ENCODE measurements around the gene OTOGL. TPM values are rescaled to one million over a fixed set of nuclear protein-coding genes. Genes with fewer than 3 reads are reported as not detected.

The OTOGL gene
- total RNA-seq, 4 donors from 2014 or later, result 0.72 to 1.2 (median 0.88) TPM

- H3K4me1 ChIP-seq, result peaks cover 7% of the 10 kb centered on the region
- TF ChIP-seq EP300 (IDR thresholded peaks at IDR 0.05), result no peak
- TF ChIP-seq POLR2AphosphoS5 (IDR thresholded peaks at IDR 0.05), result no peak
- TF ChIP-seq POLR2A (IDR thresholded peaks at IDR 0.05), result no peak
- TF ChIP-seq CTCF (IDR thresholded peaks at IDR 0.05), result no peak
- H3K4me3 ChIP-seq, result no peak overlapping the region
- no peak for DNase-seq (ENCODE audit: low spot score in 2 of 2)
- no peak overlapping the region for H3K27ac ChIP-seq
- no peaks in the 10 kb centered on the region for H3K9me3 ChIP-seq
- no peaks in the 10 kb centered on the region for H3K27me3 ChIP-seq
- 73% methylated on average over 3 of the region's 3 CpGs for WGBS
- no peaks in the 10 kb centered on the region for H3K36me3 ChIP-seq
These were observed 22.3 kb downstream of the OTOGL start for GRCh38 chr12:80121661-80122060.

- no peaks in the 10 kb centered on the region for H3K27me3 ChIP-seq
- no peaks in the 10 kb centered on the region for H3K4me1 ChIP-seq
- no peak for TF ChIP-seq POLR2AphosphoS5 (IDR thresholded peaks at IDR 0.05)
- TF ChIP-seq CTCF (IDR thresholded peaks at IDR 0.05), result no peak
- no peak for TF ChIP-seq EP300 (IDR thresholded peaks at IDR 0.05)
- no peak for TF ChIP-seq POLR2A (IDR thresholded peaks at IDR 0.05)
- no peaks in the 10 kb centered on the region for H3K36me3 ChIP-seq
- H3K27ac ChIP-seq, result peak overlapping the region; percentile 11
- no peaks in the 10 kb centered on the region for H3K9me3 ChIP-seq
- DNase-seq (ENCODE audit: low spot score in 2 of 2), result no peak
- H3K4me3 ChIP-seq, result no peak overlapping the region
These were observed 30.7 kb downstream of the OTOGL start for GRCh38 chr12:80129895-80130530.

GRCh38 chr12:80135624-80136023 lies 36.3 kb downstream of the OTOGL start:
- DNase-seq (ENCODE audit: low spot score in 2 of 2), result no peak
- Histone ChIP-seq H3K4me3 (no peak overlapping the region), H3K27ac (no peak overlapping the region), H3K27me3 (no peaks in the 10 kb centered on the region), H3K4me1 (no peaks in the 10 kb centered on the region), H3K9me3 (no peaks in the 10 kb centered on the region), H3K36me3 (no peaks in the 10 kb centered on the region)
- TF ChIP-seq POLR2AphosphoS5 (IDR thresholded peaks at IDR 0.05), result no peak
- TF ChIP-seq CTCF (IDR thresholded peaks at IDR 0.05), result no peak
- no peak for TF ChIP-seq POLR2A (IDR thresholded peaks at IDR 0.05)
- TF ChIP-seq EP300 (IDR thresholded peaks at IDR 0.05), result no peak
- 95% methylated on average over 3 of the region's 3 CpGs for WGBS

- no peak overlapping the region for H3K27ac ChIP-seq
- no peaks in the 10 kb centered on the region for H3K36me3 ChIP-seq
- H3K9me3 ChIP-seq, result no peaks in the 10 kb centered on the region
- TF ChIP-seq POLR2AphosphoS5 (IDR thresholded peaks at IDR 0.05) (no peak), EP300 (IDR thresholded peaks at IDR 0.05) (no peak), POLR2A (IDR thresholded peaks at IDR 0.05) (no peak), CTCF (IDR thresholded peaks at IDR 0.05) (no peak)
- WGBS, result 78% methylated on average over 4 of the region's 4 CpGs
- no peaks in the 10 kb centered on the region for H3K4me1 ChIP-seq
- H3K27me3 ChIP-seq, result no peaks in the 10 kb centered on the region
- no peak for DNase-seq (ENCODE audit: low spot score in 2 of 2)
- no peak overlapping the region for H3K4me3 ChIP-seq
These were observed 40.7 kb downstream of the OTOGL start for GRCh38 chr12:80140005-80140404.

GRCh38 chr12:80142640-80143039 lies 43.3 kb downstream of the OTOGL start:
- H3K4me3 ChIP-seq, result no peak overlapping the region
- no peak for TF ChIP-seq EP300 (IDR thresholded peaks at IDR 0.05)
- no peak for TF ChIP-seq POLR2A (IDR thresholded peaks at IDR 0.05)
- TF ChIP-seq CTCF (IDR thresholded peaks at IDR 0.05), result no peak
- no peak for TF ChIP-seq POLR2AphosphoS5 (IDR thresholded peaks at IDR 0.05)
- no peak for DNase-seq (ENCODE audit: low spot score in 2 of 2)
- H3K27me3 ChIP-seq, result no peaks in the 10 kb centered on the region
- H3K9me3 ChIP-seq, result no peaks in the 10 kb centered on the region
- no peak overlapping the region for H3K27ac ChIP-seq
- WGBS, result 59% methylated on average over 2 of the region's 2 CpGs
- H3K36me3 ChIP-seq, result no peaks in the 10 kb centered on the region
- H3K4me1 ChIP-seq, result no peaks in the 10 kb centered on the region

Measured in suprapubic skin (tissue), 4 donors.